H9 (cell line): ENCODE results near the gene ZRANB3. TPM values are rescaled to one million over a fixed set of nuclear protein-coding genes. Genes with fewer than 3 reads are reported as not detected.

Experiments
- DNase-seq: peaks from one replicate; pipeline ENCODE4 v3.0.0-alpha.2; 2017
- H2AFZ ChIP-seq: one replicate; pipeline ENCODE4 v1.6.1; 2013; ENCODE audit warnings: mild to moderate bottlenecking, low read length, control low read depth, moderate library complexity
- H2AK5ac ChIP-seq: 2 replicates; pipeline ENCODE4 v1.6.1; 2013; ENCODE audit warnings: low read length, control low read depth, mixed read lengths; ENCODE audit not compliant: insufficient read length
- H2BK120ac ChIP-seq: one replicate; pipeline ENCODE4 v1.6.1; 2013; ENCODE audit warnings: low read depth, mild to moderate bottlenecking, low read length, control low read depth, inconsistent platforms; ENCODE audit not compliant: poor library complexity, severe bottlenecking
- H2BK12ac ChIP-seq: 2 replicates; pipeline ENCODE4 v1.6.1; 2013; ENCODE audit warnings: low read length, control low read depth, mixed read lengths, low read depth; ENCODE audit not compliant: insufficient read length
- H2BK15ac ChIP-seq: 2 replicates; pipeline ENCODE4 v1.6.1; 2013; ENCODE audit warnings: low read depth, low read length, control low read depth
- H2BK20ac ChIP-seq: one replicate; pipeline ENCODE4 v1.6.1; 2013; ENCODE audit warnings: low read depth, mild to moderate bottlenecking, low read length, control low read depth, inconsistent platforms; ENCODE audit not compliant: poor library complexity, severe bottlenecking
- H2BK5ac ChIP-seq: 2 replicates; pipeline ENCODE4 v1.6.1; 2013; ENCODE audit warnings: low read length, control low read depth, mixed read lengths; ENCODE audit not compliant: insufficient read length
- H3K14ac ChIP-seq: 2 replicates; pipeline ENCODE4 v1.6.1; 2013; ENCODE audit warnings: low read length, control low read depth; ENCODE audit not compliant: insufficient read depth
- H3K18ac ChIP-seq: 2 replicates; pipeline ENCODE4 v1.6.1; 2013; ENCODE audit warnings: low read depth, mild to moderate bottlenecking, mixed read lengths, low read length, control low read depth; ENCODE audit not compliant: insufficient read length
- H3K23ac ChIP-seq: 2 replicates; pipeline ENCODE4 v1.6.1; 2013; ENCODE audit warnings: low read length, control low read depth, mixed read lengths, low read depth; ENCODE audit not compliant: insufficient read length
- H3K23me2 ChIP-seq: 2 replicates; pipeline ENCODE4 v1.6.1; 2013; ENCODE audit warnings: low read depth, mild to moderate bottlenecking, mixed read lengths, low read length, control low read depth; ENCODE audit not compliant: insufficient read length, poor library complexity, severe bottlenecking
- H3K27ac ChIP-seq: 2 replicates; pipeline ENCODE4 v1.5.1; 2013; ENCODE audit warnings: low read length, control low read depth, mixed read lengths, low read depth; ENCODE audit not compliant: insufficient read length
- H3K27me3 ChIP-seq: 2 replicates; pipeline ENCODE4 v1.6.1; 2013; ENCODE audit warnings: low read length, control low read depth, inconsistent platforms; ENCODE audit not compliant: insufficient read depth
- H3K4ac ChIP-seq: 2 replicates; pipeline ENCODE4 v1.6.1; 2013; ENCODE audit warnings: low read depth, mild to moderate bottlenecking, control low read depth, inconsistent platforms, low read length, moderate library complexity
- H3K4me1 ChIP-seq: 2 replicates; pipeline ENCODE4 v1.6.1; 2013; ENCODE audit warnings: low read length, control low read depth, inconsistent platforms; ENCODE audit not compliant: insufficient read depth
- H3K4me2 ChIP-seq: 2 replicates; pipeline ENCODE4 v1.6.1; 2013; ENCODE audit warnings: low read length, control low read depth, mixed read lengths; ENCODE audit not compliant: insufficient read length, insufficient read depth
- H3K56ac ChIP-seq: 2 replicates; pipeline ENCODE4 v1.6.1; 2013; ENCODE audit warnings: low read depth, mild to moderate bottlenecking, mixed read lengths, low read length, control low read depth; ENCODE audit not compliant: insufficient read length
- H3K79me1 ChIP-seq: 2 replicates; pipeline ENCODE4 v1.6.1; 2013; ENCODE audit warnings: low read depth, mild to moderate bottlenecking, moderate library complexity, low read length, control low read depth, inconsistent platforms; ENCODE audit not compliant: insufficient read depth, poor library complexity, severe bottlenecking
- H3K79me2 ChIP-seq: 2 replicates; pipeline ENCODE4 v1.6.1; 2013; ENCODE audit warnings: low read length, control low read depth, inconsistent platforms; ENCODE audit not compliant: insufficient read depth
- H3K9ac ChIP-seq: 2 replicates; pipeline ENCODE4 v1.6.1; 2013; ENCODE audit warnings: low read length, control low read depth, mixed read lengths; ENCODE audit not compliant: insufficient read length; ENCODE audit errors: extremely low read depth
- H3K9me3 ChIP-seq: one replicate; pipeline ENCODE4 v1.6.1; 2013; ENCODE audit warnings: low read depth, low read length, inconsistent platforms; ENCODE audit not compliant: control insufficient read depth
- H3T11ph ChIP-seq: one replicate; pipeline ENCODE4 v1.6.1; 2013; ENCODE audit warnings: mild to moderate bottlenecking, low read length, control low read depth, inconsistent platforms
- H4K20me1 ChIP-seq: one replicate; pipeline ENCODE4 v1.6.1; 2013; ENCODE audit not compliant: control insufficient read depth, insufficient read length, insufficient read depth
- H4K5ac ChIP-seq: 2 replicates; pipeline ENCODE4 v1.6.1; 2013; ENCODE audit warnings: low read depth, mild to moderate bottlenecking, mixed read lengths, low read length, control low read depth; ENCODE audit not compliant: insufficient read length
- H4K8ac ChIP-seq: replicated peaks from 2 replicates; pipeline ENCODE4 v1.6.1; 2013; ENCODE audit warnings: low read length, control low read depth, mixed read lengths, low read depth; ENCODE audit not compliant: insufficient read length
- H4K91ac ChIP-seq: 2 replicates; pipeline ENCODE4 v1.6.1; 2013; ENCODE audit warnings: low read depth, mild to moderate bottlenecking, moderate library complexity, mixed read lengths, low read length, control low read depth; ENCODE audit not compliant: insufficient read length
- H3K27ac Mint-ChIP-seq, 3 experiments: 2 replicates in 2 of 3; 3 replicates in 1 of 3; pipeline ENCODE4 v1.8.0; 2020 to 2021; ENCODE audit warnings: mixed read lengths in 3 of 3, mild to moderate bottlenecking in 1 of 3, moderate library complexity in 1 of 3
- H3K27me3 Mint-ChIP-seq: 2 replicates; pipeline ENCODE4 v1.8.0; 2021; ENCODE audit warnings: low read depth, mild to moderate bottlenecking, moderate library complexity, mixed read lengths
- H3K36me3 Mint-ChIP-seq, 3 experiments: 2 replicates in 2 of 3; 3 replicates in 1 of 3; pipeline ENCODE4 v1.8.0; 2020 to 2021; ENCODE audit warnings: low read depth in 3 of 3, mixed read lengths in 3 of 3; ENCODE audit not compliant: insufficient read depth in 1 of 3
- H3K4me1 Mint-ChIP-seq, 2 experiments: 2 replicates each; pipeline ENCODE4 v1.8.0; 2020; ENCODE audit warnings: mixed read lengths in 2 of 2
- H3K4me3 Mint-ChIP-seq, 2 experiments: 2 replicates in 1 of 2; 3 replicates in 1 of 2; pipeline ENCODE4 v1.8.0; 2020 to 2021; ENCODE audit warnings: mild to moderate bottlenecking in 2 of 2, mixed read lengths in 2 of 2, moderate library complexity in 1 of 2
- H3K9me3 Mint-ChIP-seq, 2 experiments: 2 replicates in 1 of 2; 3 replicates in 1 of 2; pipeline ENCODE4 v1.8.0; 2020; ENCODE audit warnings: mild to moderate bottlenecking in 2 of 2, mixed read lengths in 2 of 2, moderate library complexity in 1 of 2
- WGBS: extraction: QIAGEN DNeasy Blood & Tissue Kit; methylation state at CpG from one replicate; pipeline ENCODE4 v1.1.7; 2013; ENCODE audit warnings: missing lambda C conversion rate, low lambda C conversion rate, mixed read lengths; ENCODE audit not compliant: insufficient read length; ENCODE audit errors: extremely low coverage; 5-methylcytosine and 5-hydroxymethylcytosine counted together
- total RNA-seq: library from RNA; stranded (reverse); gene quantifications from 2 replicates; pipeline ENCODE4 v1.2.1, GENCODE V29; 2021
- TF ChIP-seq, protein P1 (sequence below): fragments of 200-600 bp; sonication (generic); conservative IDR thresholded peaks from 3 replicates; pipeline ENCODE4 v1.8.0; 2021; ENCODE audit warnings: antibody characterized with exemption, mild to moderate bottlenecking

Gene ZRANB3
- total RNA-seq, 1 experiment from 2014 or later = 16.7 TPM

DNA sequence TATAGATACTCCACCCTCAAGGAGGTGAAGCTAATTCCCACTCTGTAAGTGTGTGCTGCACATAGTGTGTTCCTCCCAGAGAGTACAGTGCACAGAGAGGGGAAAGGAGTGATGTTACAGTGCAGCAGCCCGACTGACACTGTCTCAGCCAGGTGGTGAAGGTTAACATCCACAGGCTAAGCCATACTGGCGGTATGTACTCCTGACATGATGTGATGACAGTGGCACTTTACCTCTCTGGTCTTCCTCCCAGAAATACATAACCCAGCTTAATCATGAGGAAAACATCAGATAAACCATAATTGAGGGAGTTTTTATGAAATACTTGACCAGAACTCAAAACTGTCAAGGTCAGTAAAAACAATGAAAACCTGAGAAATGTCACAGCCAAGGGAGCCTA lies 371.8 kb downstream of the ZRANB3 start:
- TF ChIP-seq, protein P1, sequence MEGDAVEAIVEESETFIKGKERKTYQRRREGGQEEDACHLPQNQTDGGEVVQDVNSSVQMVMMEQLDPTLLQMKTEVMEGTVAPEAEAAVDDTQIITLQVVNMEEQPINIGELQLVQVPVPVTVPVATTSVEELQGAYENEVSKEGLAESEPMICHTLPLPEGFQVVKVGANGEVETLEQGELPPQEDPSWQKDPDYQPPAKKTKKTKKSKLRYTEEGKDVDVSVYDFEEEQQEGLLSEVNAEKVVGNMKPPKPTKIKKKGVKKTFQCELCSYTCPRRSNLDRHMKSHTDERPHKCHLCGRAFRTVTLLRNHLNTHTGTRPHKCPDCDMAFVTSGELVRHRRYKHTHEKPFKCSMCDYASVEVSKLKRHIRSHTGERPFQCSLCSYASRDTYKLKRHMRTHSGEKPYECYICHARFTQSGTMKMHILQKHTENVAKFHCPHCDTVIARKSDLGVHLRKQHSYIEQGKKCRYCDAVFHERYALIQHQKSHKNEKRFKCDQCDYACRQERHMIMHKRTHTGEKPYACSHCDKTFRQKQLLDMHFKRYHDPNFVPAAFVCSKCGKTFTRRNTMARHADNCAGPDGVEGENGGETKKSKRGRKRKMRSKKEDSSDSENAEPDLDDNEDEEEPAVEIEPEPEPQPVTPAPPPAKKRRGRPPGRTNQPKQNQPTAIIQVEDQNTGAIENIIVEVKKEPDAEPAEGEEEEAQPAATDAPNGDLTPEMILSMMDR = no peak
- no peak overlapping the region for H3K56ac ChIP-seq
- DNase-seq = no peak
- no peak overlapping the region for H2AFZ ChIP-seq
- no peak overlapping the region for H4K5ac ChIP-seq
- no peaks in the 10 kb centered on the region for H3K79me1 ChIP-seq
- no peak overlapping the region for H3K4me2 ChIP-seq
- H3K23me2 ChIP-seq = no peaks in the 10 kb centered on the region
- H3K27ac ChIP-seq = no peak overlapping the region
- no peaks in the 10 kb centered on the region for H3K9me3 ChIP-seq
- H3T11ph ChIP-seq = no peak overlapping the region
- Mint-ChIP-seq H3K9me3 (no peaks in the 10 kb centered on the region), H3K27ac (no peak overlapping the region), H3K4me1 (peaks cover 0 to 8% of the 10 kb centered on the region in 2 experiments; a peak in 1 of 4 replicates), H3K27me3 (no peaks in the 10 kb centered on the region), H3K4me3 (no peak overlapping the region), H3K36me3 (peaks cover 12 to 58% (median 44%) of the 10 kb centered on the region in 3 experiments)
- H3K4me1 ChIP-seq = no peaks in the 10 kb centered on the region
- no peak overlapping the region for H2BK12ac ChIP-seq
- H3K9ac ChIP-seq = no peak overlapping the region
- H2BK15ac ChIP-seq = no peak overlapping the region
- no peaks in the 10 kb centered on the region for H4K20me1 ChIP-seq
- H2BK20ac ChIP-seq = no peak overlapping the region
- no peak overlapping the region for H2BK120ac ChIP-seq
- no peak overlapping the region for H4K91ac ChIP-seq
- H4K8ac ChIP-seq = no peak overlapping the region
- no peak overlapping the region for H2AK5ac ChIP-seq
- H3K23ac ChIP-seq = no peak overlapping the region
- H3K18ac ChIP-seq = no peak overlapping the region
- H3K14ac ChIP-seq = no peak overlapping the region
- H3K4ac ChIP-seq = no peak overlapping the region
- no peak overlapping the region for H2BK5ac ChIP-seq
- no peaks in the 10 kb centered on the region for H3K79me2 ChIP-seq
- no peaks in the 10 kb centered on the region for H3K27me3 ChIP-seq
- WGBS = no CpG with 5 or more reads among the region's 2 CpGs
